Measurements from ENCODE around the gene FAM98C. TPM values are rescaled to one million over a fixed set of nuclear protein-coding genes. Genes with fewer than 3 reads are reported as not detected.

Gene FAM98C
- polyA plus RNA-seq, 1 of the 3 experiments (the other 2 are of a cell fraction): 26.7 TPM

GRCh38 chr19:38358071-38358470 lies 44.8 kb upstream of the FAM98C start:
- no peak overlapping the region for H3K4me3 ChIP-seq (ENCODE audit: low read depth in 2 of 2, low read length in 1 of 2)
- H4K20me1 ChIP-seq (ENCODE audit: insufficient read depth): no peaks in the 10 kb centered on the region
- POLR2A ChIA-PET: interaction anchor here (1.4 kb wide), 1 partner anchor 16 kb away, joined by 4 read pairs; the partner anchor contains the start of gene PSMD8
- H3K9me3 ChIP-seq: no peaks in the 10 kb centered on the region
- peaks cover 41% of the 10 kb centered on the region for H3K27me3 ChIP-seq (ENCODE audit: insufficient read depth)
- no peaks in the 10 kb centered on the region for H3K79me2 ChIP-seq (ENCODE audit: insufficient read depth)
- H3K27ac ChIP-seq (ENCODE audit: low read depth in 2 of 2, low read length in 1 of 2): no peak overlapping the region
- no peak for TF ChIP-seq NRF1 (IDR thresholded peaks at IDR 0.05; ENCODE audit: low read depth, low read length)
- no peak for TF ChIP-seq MAX (IDR thresholded peaks at IDR 0.05; ENCODE audit: low read depth)
- no peak for TF ChIP-seq SMC3 (IDR thresholded peaks at IDR 0.05; ENCODE audit: low read depth, low read length)
- no peak for TF ChIP-seq YY1 (IDR thresholded peaks at IDR 0.05; ENCODE audit: low read depth)
- TF ChIP-seq FOXJ3 (CRISPR knock-in tag; IDR thresholded peaks at IDR 0.05): no peak
- TF ChIP-seq TEAD4 (IDR thresholded peaks at IDR 0.05; ENCODE audit: borderline replicate concordance, insufficient read depth): no peak
- TF ChIP-seq ELF1 (IDR thresholded peaks at IDR 0.05): no peak
- no peak for TF ChIP-seq TCF12 (IDR thresholded peaks at IDR 0.05)
- no peak for TF ChIP-seq RFX5 (IDR thresholded peaks at IDR 0.05; ENCODE audit: low read length)
- no peak for TF ChIP-seq REST (IDR thresholded peaks at IDR 0.05; ENCODE audit: low read depth, low read length)
- no peak for TF ChIP-seq USF1 (IDR thresholded peaks at IDR 0.05; ENCODE audit: borderline replicate concordance, low read depth)
- no peak for TF ChIP-seq MXI1 (IDR thresholded peaks at IDR 0.05; ENCODE audit: low read depth, low read length)
- TF ChIP-seq ZBTB33 (IDR thresholded peaks at IDR 0.05; ENCODE audit: borderline replicate concordance, low read depth): no peak
- TF ChIP-seq MEF2A (IDR thresholded peaks at IDR 0.05; ENCODE audit: borderline replicate concordance, low read depth): no peak
- no peak for TF ChIP-seq PBX3 (IDR thresholded peaks at IDR 0.05)
- no peak for TF ChIP-seq CTCF (IDR thresholded peaks at IDR 0.05)
- DNase-seq: no peak
- no peaks in the 10 kb centered on the region for H3K36me3 ChIP-seq (replicated peaks in 1 of 2; ENCODE audit: control insufficient read depth in 1 of 2, insufficient read depth in 2 of 2, low read length in 1 of 2)
- H3K4me1 ChIP-seq (ENCODE audit: control insufficient read depth in 1 of 2, insufficient read depth in 2 of 2, low read depth in 1 of 2, low read length in 1 of 2): peaks cover 0 to 10% of the 10 kb centered on the region in 2 experiments; a peak in 1 of 4 replicates
- H2AFZ ChIP-seq (ENCODE audit: low read depth): no peak overlapping the region
- CTCF ChIA-PET: interaction anchor here (1.7 to 2.4 kb wide), 2 partner anchors 22 to 460 kb away, joined by 4 to 6 read pairs; partner anchors contain the start of gene CATSPERG
- H3K9me2 ChIP-seq: no peaks in the 10 kb centered on the region
- H3F3A ChIP-seq (replicated peaks; ENCODE audit: insufficient read depth): peaks cover 6% of the 10 kb centered on the region
- H3K4me2 ChIP-seq: no peak overlapping the region
- WGBS (ENCODE audit: low lambda C conversion rate): 53% methylated on average over 5 of the region's 5 CpGs
- H3K9ac ChIP-seq: no peak overlapping the region
